GM19452 (cell line): ENCODE data around the gene DDX25.

Experiments used
- ATAC-seq: cut with Tn5 transposase; IDR thresholded peaks from one replicate; pipeline ENCODE4 v1.9.1; 2021; ENCODE audit not compliant: unreplicated experiment

Gene DDX25

GRCh38 chr11:125933030-125933813 lies 28.9 kb downstream of the DDX25 start:
- no peak for ATAC-seq

- no peak for ATAC-seq
Measured at GRCh38 chr11:125934473-125934872, 30.2 kb downstream of the DDX25 start.

GRCh38 chr11:125935056-125935455 lies 30.7 kb downstream of the DDX25 start:
- ATAC-seq = no peak

GRCh38 chr11:125935618-125936199 lies 31.4 kb downstream of the DDX25 start:
- no peak for ATAC-seq

- no peak for ATAC-seq
Measured at GRCh38 chr11:125938418-125938817, 34.1 kb downstream of the DDX25 start.

GRCh38 chr11:125939081-125939521 lies 34.8 kb downstream of the DDX25 start:
- ATAC-seq = no peak

- no peak for ATAC-seq
Measured at GRCh38 chr11:125940145-125940544, 35.8 kb downstream of the DDX25 start.

- no peak for ATAC-seq
Measured at GRCh38 chr11:125941267-125941618, 36.9 kb downstream of the DDX25 start.

- no peak for ATAC-seq
Measured at GRCh38 chr11:125941619-125942611, 37.6 kb downstream of the DDX25 start.

GRCh38 chr11:125942771-125943428 lies 38.6 kb downstream of the DDX25 start:
- ATAC-seq = no peak

- ATAC-seq = no peak
Measured at GRCh38 chr11:125943661-125944349, 39.5 kb downstream of the DDX25 start.

- no peak for ATAC-seq
Measured at GRCh38 chr11:125944350-125945010, 40.2 kb downstream of the DDX25 start.

GRCh38 chr11:125945011-125945796 lies 40.9 kb downstream of the DDX25 start:
- no peak for ATAC-seq

GRCh38 chr11:125945797-125946520 lies 41.7 kb downstream of the DDX25 start, which contains the start of gene VSIG10L2:
VSIG10L2 (plus strand) TSS chr11:125946044; CDS start chr11:125946056, 12 bp downstream.
- no peak for ATAC-seq

GRCh38 chr11:125946712-125947418 lies 42.6 kb downstream of the DDX25 start:
- ATAC-seq = no peak

GRCh38 chr11:125947419-125948277 lies 43.3 kb downstream of the DDX25 start:
- no peak for ATAC-seq
